Measurements from ENCODE around the gene C1orf210.

C1orf210 gene

DNA sequence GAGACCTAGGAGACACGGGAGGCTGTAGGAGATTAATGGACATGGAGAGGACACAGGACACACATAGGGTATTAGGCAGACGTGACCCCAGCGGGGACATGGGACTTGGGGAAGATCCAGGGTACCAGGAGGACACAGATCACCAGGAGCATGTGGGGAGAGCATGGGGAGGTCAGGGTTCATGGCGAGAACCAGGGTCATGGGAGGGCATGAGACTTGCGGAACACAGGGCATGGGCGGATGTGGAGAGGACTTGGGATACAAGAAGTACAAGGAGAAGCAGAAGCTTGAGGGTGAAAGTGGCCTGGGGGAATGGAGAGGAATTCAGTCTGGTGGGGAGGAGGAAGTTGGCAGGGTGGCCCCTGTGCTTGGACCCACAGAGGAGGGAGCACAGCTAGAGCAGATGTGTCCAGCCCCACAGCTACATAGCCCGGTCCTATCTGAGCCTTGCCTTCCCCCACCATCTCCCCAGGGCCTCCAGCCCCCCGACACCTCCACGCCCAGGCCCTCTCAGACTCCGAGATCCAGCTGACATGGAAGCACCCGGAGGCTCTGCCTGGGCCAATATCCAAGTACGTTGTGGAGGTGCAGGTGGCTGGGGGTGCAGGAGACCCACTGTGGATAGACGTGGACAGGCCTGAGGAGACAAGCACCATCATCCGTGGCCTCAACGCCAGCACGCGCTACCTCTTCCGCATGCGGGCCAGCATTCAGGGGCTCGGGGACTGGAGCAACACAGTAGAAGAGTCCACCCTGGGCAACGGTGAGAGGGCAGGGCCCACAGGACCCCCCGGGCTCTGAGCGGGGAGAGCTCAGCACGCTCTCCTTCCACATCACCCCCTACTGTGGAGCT is 27.5 kb upstream of the C1orf210 start:
- Histone ChIP-seq H3K36me3 (ENCODE audit: control insufficient read depth in 2 of 2, insufficient read depth in 2 of 2, low read length in 2 of 2) (no peaks in the 10 kb centered on the region), H3K27ac (ENCODE audit: low read depth in 2 of 2, low read length in 2 of 2) (no peak overlapping the region), H3K4me3 (ENCODE audit: low read length in 2 of 2) (no peak overlapping the region)

DNA sequence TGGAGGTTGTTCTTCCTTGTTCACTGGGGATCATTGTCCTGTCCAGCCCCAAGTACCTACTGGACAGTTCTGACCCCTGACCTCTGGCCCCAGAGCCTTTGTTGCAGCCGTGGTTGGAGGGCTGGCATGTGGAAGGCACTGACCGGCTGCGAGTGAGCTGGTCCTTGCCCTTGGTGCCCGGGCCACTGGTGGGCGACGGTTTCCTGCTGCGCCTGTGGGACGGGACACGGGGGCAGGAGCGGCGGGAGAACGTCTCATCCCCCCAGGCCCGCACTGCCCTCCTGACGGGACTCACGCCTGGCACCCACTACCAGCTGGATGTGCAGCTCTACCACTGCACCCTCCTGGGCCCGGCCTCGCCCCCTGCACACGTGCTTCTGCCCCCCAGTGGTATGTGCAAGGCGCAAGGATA is 26.8 kb upstream of the C1orf210 start:
- H3K4me3 ChIP-seq (ENCODE audit: low read length in 2 of 2): no peak overlapping the region
- H3K36me3 ChIP-seq (ENCODE audit: control insufficient read depth in 2 of 2, insufficient read depth in 2 of 2, low read length in 2 of 2): no peaks in the 10 kb centered on the region
- H3K4me1 ChIP-seq (ENCODE audit: control insufficient read depth in 2 of 2, insufficient read depth in 2 of 2, low read length in 2 of 2): peaks cover 3 to 4% of the 10 kb centered on the region in 2 donors
- H3K27ac ChIP-seq (ENCODE audit: low read depth in 2 of 2, low read length in 2 of 2): no peak overlapping the region
- H3K27me3 ChIP-seq (ENCODE audit: control insufficient read depth in 2 of 2, insufficient read depth in 2 of 2, low read length in 2 of 2): no peaks in the 10 kb centered on the region
- no peak overlapping the region for H3K9ac ChIP-seq (ENCODE audit: low read depth in 1 of 2, low read length in 2 of 2)
- H3K9me3 ChIP-seq (ENCODE audit: control insufficient read depth in 2 of 2, low read length in 2 of 2): no peaks in the 10 kb centered on the region

More for the DNA sequence above, 27.5 kb upstream of the C1orf210 start:
- Histone ChIP-seq H3K27me3 (ENCODE audit: control insufficient read depth in 2 of 2, insufficient read depth in 2 of 2, low read length in 2 of 2) (no peaks in the 10 kb centered on the region), H3K9me3 (ENCODE audit: control insufficient read depth in 2 of 2, low read length in 2 of 2) (no peaks in the 10 kb centered on the region), H3K4me1 (ENCODE audit: control insufficient read depth in 2 of 2, insufficient read depth in 2 of 2, low read length in 2 of 2) (peaks cover 3 to 4% of the 10 kb centered on the region in 2 donors), H3K9ac (ENCODE audit: low read depth in 1 of 2, low read length in 2 of 2) (no peak overlapping the region)

- Histone ChIP-seq H3K27me3 (ENCODE audit: control insufficient read depth in 2 of 2, insufficient read depth in 2 of 2, low read length in 2 of 2) (no peaks in the 10 kb centered on the region), H3K9me3 (ENCODE audit: control insufficient read depth in 2 of 2, low read length in 2 of 2) (no peaks in the 10 kb centered on the region), H3K4me1 (ENCODE audit: control insufficient read depth in 2 of 2, insufficient read depth in 2 of 2, low read length in 2 of 2) (peaks cover 3 to 4% of the 10 kb centered on the region in 2 donors), H3K9ac (ENCODE audit: low read depth in 1 of 2, low read length in 2 of 2) (no peak overlapping the region), H3K27ac (ENCODE audit: low read depth in 2 of 2, low read length in 2 of 2) (no peak overlapping the region), H3K36me3 (ENCODE audit: control insufficient read depth in 2 of 2, insufficient read depth in 2 of 2, low read length in 2 of 2) (no peaks in the 10 kb centered on the region), H3K4me3 (ENCODE audit: low read length in 2 of 2) (no peak overlapping the region)
Observed at GRCh38 chr1:43311521-43311920, 26.1 kb upstream of the C1orf210 start.

GRCh38 chr1:43309405-43310025 is 24.1 kb upstream of the C1orf210 start:
- Histone ChIP-seq H3K36me3 (ENCODE audit: control insufficient read depth in 2 of 2, insufficient read depth in 2 of 2, low read length in 2 of 2) (no peaks in the 10 kb centered on the region), H3K4me1 (ENCODE audit: control insufficient read depth in 2 of 2, insufficient read depth in 2 of 2, low read length in 2 of 2) (peaks cover 4 to 6% of the 10 kb centered on the region in 2 donors), H3K27ac (ENCODE audit: low read depth in 2 of 2, low read length in 2 of 2) (no peak overlapping the region), H3K27me3 (ENCODE audit: control insufficient read depth in 2 of 2, insufficient read depth in 2 of 2, low read length in 2 of 2) (no peaks in the 10 kb centered on the region), H3K9ac (ENCODE audit: low read depth in 1 of 2, low read length in 2 of 2) (no peak overlapping the region), H3K9me3 (ENCODE audit: control insufficient read depth in 2 of 2, low read length in 2 of 2) (no peaks in the 10 kb centered on the region), H3K4me3 (ENCODE audit: low read length in 2 of 2) (no peak overlapping the region)

GRCh38 chr1:43308635-43309404 is 23.4 kb upstream of the C1orf210 start:
- H3K27me3 ChIP-seq (ENCODE audit: control insufficient read depth in 2 of 2, insufficient read depth in 2 of 2, low read length in 2 of 2): no peaks in the 10 kb centered on the region

DNA sequence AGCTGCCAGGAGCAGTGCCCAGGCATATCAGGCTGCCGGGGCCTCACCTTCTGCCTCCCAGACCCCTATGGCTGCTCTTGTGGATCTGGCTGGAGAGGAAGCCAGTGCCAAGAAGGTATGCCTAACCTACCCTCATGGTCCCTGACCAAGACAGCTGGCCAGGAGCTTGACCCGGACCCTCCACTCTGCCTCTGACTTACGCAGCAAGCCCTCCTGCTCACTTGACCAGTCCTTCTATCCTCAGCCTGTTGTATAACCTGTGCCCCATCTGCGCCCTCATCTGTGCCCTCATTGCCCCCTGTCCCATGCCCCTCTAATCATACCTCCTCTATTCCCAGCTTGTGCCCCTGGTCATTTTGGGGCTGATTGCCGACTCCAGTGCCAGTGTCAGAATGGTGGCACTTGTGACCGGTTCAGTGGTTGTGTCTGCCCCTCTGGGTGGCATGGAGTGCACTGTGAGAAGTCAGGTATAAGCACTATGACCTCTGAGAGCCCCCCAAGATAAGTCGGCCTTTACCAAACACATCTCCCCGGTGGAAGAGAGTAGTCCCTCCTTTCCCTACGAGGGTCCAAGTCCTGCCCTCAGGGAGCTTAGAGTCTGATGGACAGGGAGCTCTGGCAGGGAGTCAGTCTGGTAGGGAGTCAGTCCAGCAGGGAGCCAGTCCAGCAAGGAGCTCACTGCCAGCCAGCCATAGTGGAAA is 22.2 kb upstream of the C1orf210 start:
- H3K36me3 ChIP-seq (ENCODE audit: control insufficient read depth in 2 of 2, insufficient read depth in 2 of 2, low read length in 2 of 2): no peaks in the 10 kb centered on the region
- H3K4me3 ChIP-seq (ENCODE audit: low read length in 2 of 2): no peak overlapping the region
- H3K4me1 ChIP-seq (ENCODE audit: control insufficient read depth in 2 of 2, insufficient read depth in 2 of 2, low read length in 2 of 2): peaks cover 17 to 20% of the 10 kb centered on the region in 2 donors
- H3K27me3 ChIP-seq (ENCODE audit: control insufficient read depth in 2 of 2, insufficient read depth in 2 of 2, low read length in 2 of 2): no peaks in the 10 kb centered on the region
- H3K9me3 ChIP-seq (ENCODE audit: control insufficient read depth in 2 of 2, low read length in 2 of 2): no peaks in the 10 kb centered on the region
- no peak overlapping the region for H3K27ac ChIP-seq (ENCODE audit: low read depth in 2 of 2, low read length in 2 of 2)
- H3K9ac ChIP-seq (ENCODE audit: low read depth in 1 of 2, low read length in 2 of 2): no peak overlapping the region

More at GRCh38 chr1:43308635-43309404, 23.4 kb upstream of the C1orf210 start:
- no peak overlapping the region for H3K27ac ChIP-seq (ENCODE audit: low read depth in 2 of 2, low read length in 2 of 2)
- H3K9me3 ChIP-seq (ENCODE audit: control insufficient read depth in 2 of 2, low read length in 2 of 2): no peaks in the 10 kb centered on the region
- peaks cover 11 to 13% of the 10 kb centered on the region in 2 donors for H3K4me1 ChIP-seq (ENCODE audit: control insufficient read depth in 2 of 2, insufficient read depth in 2 of 2, low read length in 2 of 2)
- no peak overlapping the region for H3K9ac ChIP-seq (ENCODE audit: low read depth in 1 of 2, low read length in 2 of 2)
- no peak overlapping the region for H3K4me3 ChIP-seq (ENCODE audit: low read length in 2 of 2)
- H3K36me3 ChIP-seq (ENCODE audit: control insufficient read depth in 2 of 2, insufficient read depth in 2 of 2, low read length in 2 of 2): no peaks in the 10 kb centered on the region

DNA sequence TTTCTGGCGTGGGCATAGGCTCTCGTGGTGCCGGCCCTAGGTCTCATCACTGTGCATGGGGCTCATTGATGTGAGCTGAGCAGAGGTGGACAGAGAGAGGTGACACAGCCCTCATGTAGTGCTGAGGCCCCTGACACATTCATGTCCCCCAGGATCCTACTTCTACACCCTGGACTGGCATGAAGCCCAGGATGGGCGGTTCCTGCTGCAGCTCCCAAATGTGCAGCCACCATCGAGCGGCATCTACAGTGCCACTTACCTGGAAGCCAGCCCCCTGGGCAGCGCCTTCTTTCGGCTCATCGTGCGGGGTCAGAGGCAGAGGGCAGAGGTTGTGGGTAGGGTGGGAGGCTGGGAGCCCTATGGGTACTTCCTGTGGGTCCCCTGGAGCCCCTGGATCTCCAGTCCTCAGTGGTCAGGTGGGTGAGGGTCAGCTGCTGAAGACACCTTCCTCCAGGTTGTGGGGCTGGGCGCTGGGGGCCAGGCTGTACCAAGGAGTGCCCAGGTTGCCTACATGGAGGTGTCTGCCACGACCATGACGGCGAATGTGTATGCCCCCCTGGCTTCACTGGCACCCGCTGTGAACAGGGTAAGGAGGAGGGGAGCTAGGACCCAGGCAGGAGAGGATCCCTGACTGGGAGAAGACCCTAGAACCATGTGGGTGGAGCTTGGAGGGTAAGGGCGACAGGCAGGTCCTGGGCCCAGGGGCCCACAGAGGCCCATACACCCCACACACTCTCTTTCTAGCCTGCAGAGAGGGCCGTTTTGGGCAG is 21.5 kb upstream of the C1orf210 start:
- H3K4me1 ChIP-seq (ENCODE audit: control insufficient read depth in 2 of 2, insufficient read depth in 2 of 2, low read length in 2 of 2): peaks cover 24 to 27% of the 10 kb centered on the region in 2 donors
- H3K36me3 ChIP-seq (ENCODE audit: control insufficient read depth in 2 of 2, insufficient read depth in 2 of 2, low read length in 2 of 2): no peaks in the 10 kb centered on the region
- no peak overlapping the region for H3K4me3 ChIP-seq (ENCODE audit: low read length in 2 of 2)
- no peaks in the 10 kb centered on the region for H3K27me3 ChIP-seq (ENCODE audit: control insufficient read depth in 2 of 2, insufficient read depth in 2 of 2, low read length in 2 of 2)
- H3K27ac ChIP-seq (ENCODE audit: low read depth in 2 of 2, low read length in 2 of 2): no peak overlapping the region
- no peak overlapping the region for H3K9ac ChIP-seq (ENCODE audit: low read depth in 1 of 2, low read length in 2 of 2)
- H3K9me3 ChIP-seq (ENCODE audit: control insufficient read depth in 2 of 2, low read length in 2 of 2): no peaks in the 10 kb centered on the region

GRCh38 chr1:43305926-43306687 is 20.7 kb upstream of the C1orf210 start:
- Histone ChIP-seq H3K36me3 (ENCODE audit: control insufficient read depth in 2 of 2, insufficient read depth in 2 of 2, low read length in 2 of 2) (no peaks in the 10 kb centered on the region), H3K4me3 (ENCODE audit: low read length in 2 of 2) (no peak overlapping the region), H3K9ac (ENCODE audit: low read depth in 1 of 2, low read length in 2 of 2) (no peak overlapping the region), H3K27me3 (ENCODE audit: control insufficient read depth in 2 of 2, insufficient read depth in 2 of 2, low read length in 2 of 2) (no peaks in the 10 kb centered on the region), H3K4me1 (ENCODE audit: control insufficient read depth in 2 of 2, insufficient read depth in 2 of 2, low read length in 2 of 2) (peaks cover 25 to 28% of the 10 kb centered on the region in 2 donors), H3K9me3 (ENCODE audit: control insufficient read depth in 2 of 2, low read length in 2 of 2) (no peaks in the 10 kb centered on the region), H3K27ac (ENCODE audit: low read depth in 2 of 2, low read length in 2 of 2) (no peak overlapping the region)

DNA sequence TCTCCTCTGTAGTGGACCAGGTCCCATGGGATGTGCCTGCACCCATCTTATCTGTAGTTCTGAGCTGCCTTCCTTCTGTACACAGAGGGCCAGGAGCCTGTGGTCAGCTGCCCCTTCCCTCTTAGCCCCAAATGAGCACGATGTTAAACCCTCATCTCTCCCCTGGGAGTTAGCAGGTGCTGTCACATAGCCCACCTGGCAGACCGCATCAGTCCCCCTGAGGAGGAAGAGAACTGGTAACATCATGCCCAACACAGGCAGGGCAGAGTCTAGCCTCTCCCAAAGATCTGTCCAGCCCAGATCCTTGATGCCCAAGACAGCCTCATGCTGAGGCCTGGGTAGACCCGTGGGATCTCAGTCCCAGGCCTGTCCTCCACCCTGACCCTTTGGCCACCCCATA is 20.1 kb upstream of the C1orf210 start:
- no peaks in the 10 kb centered on the region for H3K27me3 ChIP-seq (ENCODE audit: control insufficient read depth in 2 of 2, insufficient read depth in 2 of 2, low read length in 2 of 2)
- no peaks in the 10 kb centered on the region for H3K9me3 ChIP-seq (ENCODE audit: control insufficient read depth in 2 of 2, low read length in 2 of 2)
- peaks cover 25 to 28% of the 10 kb centered on the region in 2 donors for H3K4me1 ChIP-seq (ENCODE audit: control insufficient read depth in 2 of 2, insufficient read depth in 2 of 2, low read length in 2 of 2)
- H3K4me3 ChIP-seq (ENCODE audit: low read length in 2 of 2): no peak overlapping the region
- no peak overlapping the region for H3K9ac ChIP-seq (ENCODE audit: low read depth in 1 of 2, low read length in 2 of 2)
- H3K36me3 ChIP-seq (ENCODE audit: control insufficient read depth in 2 of 2, insufficient read depth in 2 of 2, low read length in 2 of 2): no peaks in the 10 kb centered on the region
- H3K27ac ChIP-seq (ENCODE audit: low read depth in 2 of 2, low read length in 2 of 2): no peak overlapping the region
